WTC11 (cell line): ENCODE data around the gene KAZN. TPM values are rescaled to one million over a fixed set of nuclear protein-coding genes. Genes with fewer than 3 reads are reported as not detected.

Experiments used
- ATAC-seq: fragments of 200-7000 bp; cut with Tn5 transposase; 2 replicates; pipeline ENCODE4 v1.10.0; 2021; ENCODE audit warnings: mild to moderate bottlenecking, moderate library complexity
- CTCF ChIA-PET: fragments of 300-600 bp; sonication (Branson Sonifier 250); formaldehyde crosslinking; loops from one replicate; lab custom pipeline; 2021; ENCODE audit warnings: antibody characterized with exemption; lab: Charles Lee
- POLR2A ChIA-PET: fragments of 350-600 bp; sonication (Branson Sonifier 250); formaldehyde crosslinking; loops from one replicate; lab custom pipeline; 2021; ENCODE audit warnings: antibody characterized with exemption; lab: Charles Lee
- DNase-seq: peaks from one replicate; pipeline ENCODE4 v3.0.0; 2021; ENCODE audit warnings: low spot score
- H3K27ac Mint-ChIP-seq: 2 replicates; pipeline ENCODE4 v1.8.0; 2021; ENCODE audit warnings: mixed read lengths
- H3K27me3 Mint-ChIP-seq: 2 replicates; pipeline ENCODE4 v1.8.0; 2021; ENCODE audit warnings: low read depth, mild to moderate bottlenecking, moderate library complexity, mixed read lengths
- H3K36me3 Mint-ChIP-seq: 2 replicates; pipeline ENCODE4 v1.8.0; 2021; ENCODE audit warnings: mixed read lengths
- H3K4me1 Mint-ChIP-seq: 2 replicates; pipeline ENCODE4 v1.8.0; 2022; ENCODE audit warnings: mixed read lengths
- H3K4me3 Mint-ChIP-seq: 2 replicates; pipeline ENCODE4 v1.8.0; 2021; ENCODE audit warnings: mild to moderate bottlenecking, moderate library complexity, mixed read lengths
- H3K9me3 Mint-ChIP-seq: 2 replicates; pipeline ENCODE4 v1.8.0; 2021; ENCODE audit warnings: mixed read lengths
- AFF4 ChIP-seq: sonication (generic); formaldehyde crosslinking; IDR thresholded peaks from 2 replicates; pipeline ENCODE4 v1.8.1; 2023; ENCODE audit warnings: mild to moderate bottlenecking, missing genetic modification reagents, borderline replicate concordance
- ARID4B ChIP-seq: sonication (generic); formaldehyde crosslinking; IDR thresholded peaks from 2 replicates; pipeline ENCODE4 v1.8.0; 2023; ENCODE audit warnings: missing genetic modification reagents, mild to moderate bottlenecking, borderline replicate concordance
- CDX4 ChIP-seq: fragments of 250-450 bp; sonication (Bioruptor Pico); IDR thresholded peaks from 2 replicates; pipeline ENCODE4 v1.9.0; 2021; ENCODE audit warnings: moderate library complexity, mild to moderate bottlenecking, inconsistent platforms, borderline replicate concordance
- CTCF ChIP-seq: fragments of 200-600 bp; IDR thresholded peaks from 2 replicates; pipeline ENCODE4 v1.8.0; 2022; ENCODE audit warnings: antibody characterized with exemption
- FOXJ3 ChIP-seq: sonication (generic); formaldehyde crosslinking; IDR thresholded peaks from 2 replicates; pipeline ENCODE4 v1.9.0; 2021; ENCODE audit warnings: missing genetic modification reagents, mild to moderate bottlenecking, borderline replicate concordance
- GTF2I ChIP-seq: fragments of 250-450 bp; sonication (Bioruptor Pico); conservative IDR thresholded peaks from 2 replicates; pipeline ENCODE4 v1.4.0; 2021; ENCODE audit warnings: mild to moderate bottlenecking
- IRF1 ChIP-seq: sonication (generic); formaldehyde crosslinking; IDR thresholded peaks from 2 replicates; pipeline ENCODE4 v1.8.0; 2023; ENCODE audit warnings: missing genetic modification reagents
- KAT7 ChIP-seq: sonication (generic); formaldehyde crosslinking; IDR thresholded peaks from 2 replicates; pipeline ENCODE4 v1.8.1; 2023; ENCODE audit warnings: missing genetic modification reagents, mild to moderate bottlenecking, borderline replicate concordance
- MXD4 ChIP-seq: fragments of 250-450 bp; sonication (Bioruptor Pico); IDR thresholded peaks from 2 replicates; pipeline ENCODE4 v1.8.0; 2021; ENCODE audit warnings: mild to moderate bottlenecking, moderate library complexity, borderline replicate concordance
- MYBL2 ChIP-seq: sonication (generic); formaldehyde crosslinking; IDR thresholded peaks from 2 replicates; pipeline ENCODE4 v1.8.1; 2023; ENCODE audit warnings: mild to moderate bottlenecking, moderate library complexity, missing genetic modification reagents
- NR1H2 ChIP-seq: sonication (generic); formaldehyde crosslinking; IDR thresholded peaks from 2 replicates; pipeline ENCODE4 v1.9.0; 2021; ENCODE audit warnings: mild to moderate bottlenecking, moderate library complexity, missing genetic modification reagents
- PRRX2 ChIP-seq: fragments of 250-450 bp; sonication (Bioruptor Pico); IDR thresholded peaks from 2 replicates; pipeline ENCODE4 v1.8.0; 2021; ENCODE audit warnings: mild to moderate bottlenecking
- RORB ChIP-seq: fragments of 250-450 bp; sonication (Bioruptor Pico); IDR thresholded peaks from 2 replicates; pipeline ENCODE4 v1.9.0; 2021; ENCODE audit warnings: mild to moderate bottlenecking
- SOX15 ChIP-seq: fragments of 250-450 bp; sonication (Bioruptor Pico); IDR thresholded peaks from 2 replicates; pipeline ENCODE4 v1.9.0; 2021; ENCODE audit warnings: mild to moderate bottlenecking
- USF1 ChIP-seq: sonication (generic); formaldehyde crosslinking; IDR thresholded peaks from 2 replicates; pipeline ENCODE4 v1.8.0; 2022; ENCODE audit warnings: mild to moderate bottlenecking, missing genetic modification reagents
- ZBTB21 ChIP-seq: sonication (generic); formaldehyde crosslinking; IDR thresholded peaks from 2 replicates; pipeline ENCODE4 v1.8.1; 2023; ENCODE audit warnings: mild to moderate bottlenecking, missing genetic modification reagents, borderline replicate concordance
- ZNF121 ChIP-seq: sonication (generic); formaldehyde crosslinking; IDR thresholded peaks from 2 replicates; pipeline ENCODE4 v1.8.0; 2023; ENCODE audit warnings: missing genetic modification reagents
- ZNF232 ChIP-seq: sonication (generic); formaldehyde crosslinking; IDR thresholded peaks from 2 replicates; pipeline ENCODE4 v1.8.0; 2022; ENCODE audit warnings: mild to moderate bottlenecking, missing genetic modification reagents
- ZNF396 ChIP-seq: fragments of 250-450 bp; sonication (Bioruptor Pico); IDR thresholded peaks from 2 replicates; pipeline ENCODE4 v1.8.0; 2021; ENCODE audit warnings: mild to moderate bottlenecking, moderate library complexity, borderline replicate concordance
- ZNF423 ChIP-seq: fragments of 250-450 bp; sonication (Bioruptor Pico); IDR thresholded peaks from 2 replicates; pipeline ENCODE4 v2.1.2; 2022; ENCODE audit warnings: mild to moderate bottlenecking, moderate library complexity
- total RNA-seq: library from RNA; stranded (reverse); gene quantifications from 3 replicates; pipeline ENCODE4 v1.2.3, GENCODE V29; 2021

The KAZN gene
- total RNA-seq, 1 experiment from 2014 or later, result 19.9 TPM

- TF ChIP-seq FOXJ3 (CRISPR knock-in tag) (no peak), PRRX2 (CRISPR knock-in tag) (no peak), GTF2I (CRISPR knock-in tag) (no peak)
Measured at GRCh38 chr1:15102646-15103045, 504.2 kb downstream of the KAZN start (continued).

GRCh38 chr1:15103211-15103610, 504.7 kb downstream of the KAZN start:
- peaks cover 25% of the 10 kb centered on the region for H3K27me3 Mint-ChIP-seq
- no peaks in the 10 kb centered on the region for H3K9me3 Mint-ChIP-seq
- H3K27ac Mint-ChIP-seq, result no peak overlapping the region
- ChIA-PET CTCF (no interaction called here), POLR2A (no interaction called here)
- DNase-seq (no peak), ATAC-seq (no peak)
- peaks cover 42% of the 10 kb centered on the region for H3K4me1 Mint-ChIP-seq
- TF ChIP-seq ZBTB21 (CRISPR knock-in tag) (no peak), KAT7 (no peak), ZNF121 (CRISPR knock-in tag) (no peak), ZNF396 (CRISPR knock-in tag) (no peak), ZNF423 (no peak), CDX4 (CRISPR knock-in tag) (no peak), RORB (CRISPR knock-in tag) (no peak), SOX15 (CRISPR knock-in tag) (no peak), NR1H2 (CRISPR knock-in tag) (no peak), ZNF232 (no peak), CTCF (no peak), MYBL2 (no peak)
- no peaks in the 10 kb centered on the region for H3K36me3 Mint-ChIP-seq
- H3K4me3 Mint-ChIP-seq, result no peak overlapping the region

GRCh38 chr1:15103906-15104305, 505.4 kb downstream of the KAZN start:
- no peak for DNase-seq
- no peak overlapping the region for H3K27ac Mint-ChIP-seq
- no peaks in the 10 kb centered on the region for H3K9me3 Mint-ChIP-seq
- TF ChIP-seq IRF1 (CRISPR knock-in tag), result no peak
- TF ChIP-seq, all 79 proteins: peak for 0
- Mint-ChIP-seq H3K4me1 (peaks cover 47% of the 10 kb centered on the region), H3K4me3 (no peak overlapping the region), H3K36me3 (no peaks in the 10 kb centered on the region), H3K27me3 (peaks cover 25% of the 10 kb centered on the region)
- CTCF ChIA-PET, result no interaction called here
- ATAC-seq, result no peak
- POLR2A ChIA-PET, result no interaction called here

GRCh38 chr1:15104768-15105167, 506.3 kb downstream of the KAZN start:
- ChIA-PET CTCF (interaction anchor here (0.8 kb wide), 1 partner anchor 14 kb away, joined by 3 read pairs; no protein-coding TSS in a partner anchor), POLR2A (interaction anchor here (0.7 kb wide), 1 partner anchor 199 kb away, joined by 3 read pairs; no protein-coding TSS in a partner anchor)
- Mint-ChIP-seq H3K9me3 (no peaks in the 10 kb centered on the region), H3K27me3 (peaks cover 24% of the 10 kb centered on the region), H3K4me3 (no peak overlapping the region), H3K27ac (no peak overlapping the region)
- ATAC-seq, result no peak
- TF ChIP-seq ARID4B (CRISPR knock-in tag), result no peak
- TF ChIP-seq USF1 (CRISPR knock-in tag), result no peak
- no peak for TF ChIP-seq ZNF232
- no peak for TF ChIP-seq AFF4 (CRISPR knock-in tag)
- no peak for TF ChIP-seq MXD4 (CRISPR knock-in tag)
- TF ChIP-seq, all 79 proteins: peak for 0
- H3K4me1 Mint-ChIP-seq, result peaks cover 38% of the 10 kb centered on the region
- no peak for DNase-seq
- H3K36me3 Mint-ChIP-seq, result no peaks in the 10 kb centered on the region
